Activated naive CD4-positive, alpha-beta T cell treated with anti-CD3 and anti-CD28 coated beads, Interleukin-2, amount 10 ng/mL, durations not matched to agents 7 days and 5 days (primary cell): Measurements from ENCODE around the gene RCC2.
"Not testable (repeated sequence)": the region's sequence is repeated elsewhere in the genome, so short reads cannot be mapped to it uniquely, and the experiment has no call there.

Source experiments
- CTCF ChIA-PET: fragments of 350-600 bp; sonication (Branson Sonifier 250); formaldehyde crosslinking; loops from one replicate; lab custom pipeline; 2021; ENCODE audit warnings: antibody characterized with exemption; lab: Charles Lee
- DNase-seq: peaks from one replicate; pipeline ENCODE4 v3.0.0-alpha.2; 2020
- H3K27ac Mint-ChIP-seq: one replicate; pipeline ENCODE4 v1.8.0; 2021; ENCODE audit warnings: mild to moderate bottlenecking, moderate library complexity, mixed read lengths
- H3K27me3 Mint-ChIP-seq: one replicate; pipeline ENCODE4 v1.8.0; 2021; ENCODE audit warnings: mild to moderate bottlenecking, mixed read lengths
- H3K36me3 Mint-ChIP-seq: one replicate; pipeline ENCODE4 v1.8.0; 2021; ENCODE audit warnings: mixed read lengths
- H3K4me1 Mint-ChIP-seq: one replicate; pipeline ENCODE4 v1.8.0; 2021; ENCODE audit warnings: mixed read lengths
- H3K4me3 Mint-ChIP-seq: one replicate; pipeline ENCODE4 v1.8.0; 2021; ENCODE audit warnings: mild to moderate bottlenecking, moderate library complexity, mixed read lengths
- H3K9me3 Mint-ChIP-seq: one replicate; pipeline ENCODE4 v1.8.0; 2021; ENCODE audit warnings: mixed read lengths

The RCC2 gene

GRCh38 chr1:17422461-17422860, 17.0 kb downstream of the RCC2 start:
- CTCF ChIA-PET = interaction anchor here (1.2 kb wide), 1 partner anchor 13 kb away, joined by 3 read pairs; no protein-coding TSS in a partner anchor
- Mint-ChIP-seq H3K36me3 (peaks cover 71% of the 10 kb centered on the region), H3K27me3 (no peaks in the 10 kb centered on the region), H3K4me1 (peaks cover 4% of the 10 kb centered on the region), H3K4me3 (no peak overlapping the region), H3K27ac (no peak overlapping the region), H3K9me3 (no peaks in the 10 kb centered on the region)
- DNase-seq = no peak

GRCh38 chr1:17420391-17420918, 19.0 kb downstream of the RCC2 start:
- Mint-ChIP-seq H3K4me3 (no peak overlapping the region), H3K36me3 (peaks cover 76% of the 10 kb centered on the region), H3K27me3 (no peaks in the 10 kb centered on the region), H3K4me1 (peaks cover 4% of the 10 kb centered on the region), H3K9me3 (no peaks in the 10 kb centered on the region), H3K27ac (no peak overlapping the region)
- no peak for DNase-seq
- CTCF ChIA-PET = interaction anchor here (0.6 to 1.1 kb wide), 3 partner anchors 9 to 69 kb away, joined by 3 to 4 read pairs (median 3); no protein-coding TSS in a partner anchor

- Mint-ChIP-seq H3K27me3 (no peaks in the 10 kb centered on the region), H3K9me3 (no peaks in the 10 kb centered on the region), H3K36me3 (peaks cover 75% of the 10 kb centered on the region), H3K27ac (no peak overlapping the region), H3K4me3 (no peak overlapping the region), H3K4me1 (peaks cover 4% of the 10 kb centered on the region)
- CTCF ChIA-PET = interaction anchor here (1.2 kb wide), 1 partner anchor 187 kb away, joined by 3 read pairs; no protein-coding TSS in a partner anchor
- DNase-seq = peak; percentile 65
Measured at GRCh38 chr1:17419626-17420328, 19.7 kb downstream of the RCC2 start.

- Mint-ChIP-seq H3K4me1 (peaks cover 4% of the 10 kb centered on the region), H3K4me3 (no peak overlapping the region), H3K36me3 (peaks cover 77% of the 10 kb centered on the region), H3K27ac (no peak overlapping the region), H3K9me3 (no peaks in the 10 kb centered on the region), H3K27me3 (no peaks in the 10 kb centered on the region)
- CTCF ChIA-PET = no interaction called here
- no peak for DNase-seq
Measured at GRCh38 chr1:17416389-17416788, 23.1 kb downstream of the RCC2 start.

GRCh38 chr1:17414022-17414421, 25.5 kb downstream of the RCC2 start:
- Mint-ChIP-seq H3K9me3 (no peaks in the 10 kb centered on the region), H3K36me3 (peaks cover 72% of the 10 kb centered on the region), H3K27ac (no peak overlapping the region), H3K4me3 (no peak overlapping the region), H3K4me1 (no peaks in the 10 kb centered on the region), H3K27me3 (no peaks in the 10 kb centered on the region)
- CTCF ChIA-PET = no interaction called here
- DNase-seq = no peak

- Mint-ChIP-seq H3K9me3 (no peaks in the 10 kb centered on the region), H3K4me3 (no peak overlapping the region), H3K27ac (no peak overlapping the region), H3K36me3 (peaks cover 76% of the 10 kb centered on the region), H3K4me1 (no peaks in the 10 kb centered on the region), H3K27me3 (no peaks in the 10 kb centered on the region)
- no peak for DNase-seq
- CTCF ChIA-PET = no interaction called here
Measured at GRCh38 chr1:17412093-17412870, 27.2 kb downstream of the RCC2 start.

- Mint-ChIP-seq H3K27me3 (no peaks in the 10 kb centered on the region), H3K36me3 (peaks cover 60% of the 10 kb centered on the region), H3K4me1 (no peaks in the 10 kb centered on the region), H3K9me3 (no peaks in the 10 kb centered on the region), H3K27ac (no peak overlapping the region), H3K4me3 (no peak overlapping the region)
- no peak for DNase-seq
- CTCF ChIA-PET = interaction anchor here (0.9 kb wide), 1 partner anchor 12 kb away, joined by 3 read pairs; no protein-coding TSS in a partner anchor
Measured at GRCh38 chr1:17409391-17409811, 30.1 kb downstream of the RCC2 start.

GRCh38 chr1:17407786-17408514, 31.5 kb downstream of the RCC2 start:
- not testable (repeated sequence) for H3K4me3 Mint-ChIP-seq, H3K4me1 Mint-ChIP-seq, H3K9me3 Mint-ChIP-seq, H3K27ac Mint-ChIP-seq, H3K27me3 Mint-ChIP-seq, DNase-seq
- peaks cover 52% of the 10 kb centered on the region for H3K36me3 Mint-ChIP-seq
- CTCF ChIA-PET = interaction anchor here (0.6 kb wide), 1 partner anchor 30 kb away, joined by 3 read pairs; no protein-coding TSS in a partner anchor

GRCh38 chr1:17406760-17407475, 32.6 kb downstream of the RCC2 start:
- H3K27ac Mint-ChIP-seq, H3K4me3 Mint-ChIP-seq, H3K27me3 Mint-ChIP-seq, DNase-seq, CTCF ChIA-PET, H3K4me1 Mint-ChIP-seq, H3K9me3 Mint-ChIP-seq: not testable (repeated sequence)
- peaks cover 43% of the 10 kb centered on the region for H3K36me3 Mint-ChIP-seq

GRCh38 chr1:17405898-17406759, 33.3 kb downstream of the RCC2 start:
- peak; percentile 61 for DNase-seq
- no peak overlapping the region for H3K4me3 Mint-ChIP-seq
- no peaks in the 10 kb centered on the region for H3K4me1 Mint-ChIP-seq
- no peaks in the 10 kb centered on the region for H3K9me3 Mint-ChIP-seq
- H3K27ac Mint-ChIP-seq = no peak overlapping the region
- CTCF ChIA-PET = no interaction called here
- H3K27me3 Mint-ChIP-seq = no peaks in the 10 kb centered on the region
- peaks cover 37% of the 10 kb centered on the region for H3K36me3 Mint-ChIP-seq

GRCh38 chr1:17404820-17405219, 34.7 kb downstream of the RCC2 start:
- Mint-ChIP-seq H3K4me3 (no peak overlapping the region), H3K27ac (no peak overlapping the region)
- CTCF ChIA-PET = no interaction called here

GRCh38 chr1:17404034-17404684, 35.3 kb downstream of the RCC2 start:
- CTCF ChIA-PET = no interaction called here
- H3K4me3 Mint-ChIP-seq = no peak overlapping the region
- no peak for DNase-seq
- no peaks in the 10 kb centered on the region for H3K9me3 Mint-ChIP-seq
- H3K27me3 Mint-ChIP-seq = no peaks in the 10 kb centered on the region
- H3K36me3 Mint-ChIP-seq = peaks cover 23% of the 10 kb centered on the region
- no peaks in the 10 kb centered on the region for H3K4me1 Mint-ChIP-seq
- H3K27ac Mint-ChIP-seq = no peak overlapping the region

More at GRCh38 chr1:17404820-17405219, 34.7 kb downstream of the RCC2 start:
- Mint-ChIP-seq H3K4me1 (no peaks in the 10 kb centered on the region), H3K36me3 (peaks cover 28% of the 10 kb centered on the region), H3K27me3 (no peaks in the 10 kb centered on the region), H3K9me3 (no peaks in the 10 kb centered on the region)
- no peak for DNase-seq
